HFFc6 (cell line): ENCODE results near the gene MAST4. TPM values are rescaled to one million over a fixed set of nuclear protein-coding genes. Genes with fewer than 3 reads are reported as not detected.

Experiments
- DNase-seq: peaks from one replicate; pipeline ENCODE4 v3.0.0-alpha.2; 2018
- H3K27ac Mint-ChIP-seq: 2 replicates; pipeline ENCODE4 v1.8.0; 2020; ENCODE audit warnings: mild to moderate bottlenecking, mixed read lengths
- H3K27me3 Mint-ChIP-seq: 2 replicates; pipeline ENCODE4 v1.8.0; 2021; ENCODE audit warnings: mild to moderate bottlenecking, moderate library complexity, mixed read lengths; ENCODE audit not compliant: insufficient read depth
- H3K36me3 Mint-ChIP-seq: 2 replicates; pipeline ENCODE4 v1.8.0; 2021; ENCODE audit warnings: low read depth, mixed read lengths
- H3K4me1 Mint-ChIP-seq: 2 replicates; pipeline ENCODE4 v1.8.0; 2020; ENCODE audit warnings: low read depth, mixed read lengths
- H3K4me3 Mint-ChIP-seq: 2 replicates; pipeline ENCODE4 v1.8.0; 2020; ENCODE audit warnings: mild to moderate bottlenecking, moderate library complexity, mixed read lengths
- H3K9me3 Mint-ChIP-seq: 2 replicates; pipeline ENCODE4 v1.8.0; 2020; ENCODE audit warnings: mild to moderate bottlenecking, mixed read lengths
- total RNA-seq, 6 experiments: library from RNA; stranded (reverse); fragmentation: NEBNext Ultra II Directional; extraction: Animal tissue kit (Norgen Biotek cat#: 25700); gene quantifications; 2 replicates in 1 of 6; 3 replicates in 5 of 6; pipeline ENCODE4 v1.2.3, GENCODE V29; 2021
- TF ChIP-seq, protein P1 (sequence below): fragments of 200-600 bp; sonication (generic); IDR thresholded peaks from 2 replicates; pipeline ENCODE4 v1.5.0; 2021; ENCODE audit warnings: antibody characterized with exemption, mild to moderate bottlenecking

MAST4 gene
- total RNA-seq, 6 experiments from 2014 or later: 3.0 to 5.6 (median 3.9) TPM

DNA sequence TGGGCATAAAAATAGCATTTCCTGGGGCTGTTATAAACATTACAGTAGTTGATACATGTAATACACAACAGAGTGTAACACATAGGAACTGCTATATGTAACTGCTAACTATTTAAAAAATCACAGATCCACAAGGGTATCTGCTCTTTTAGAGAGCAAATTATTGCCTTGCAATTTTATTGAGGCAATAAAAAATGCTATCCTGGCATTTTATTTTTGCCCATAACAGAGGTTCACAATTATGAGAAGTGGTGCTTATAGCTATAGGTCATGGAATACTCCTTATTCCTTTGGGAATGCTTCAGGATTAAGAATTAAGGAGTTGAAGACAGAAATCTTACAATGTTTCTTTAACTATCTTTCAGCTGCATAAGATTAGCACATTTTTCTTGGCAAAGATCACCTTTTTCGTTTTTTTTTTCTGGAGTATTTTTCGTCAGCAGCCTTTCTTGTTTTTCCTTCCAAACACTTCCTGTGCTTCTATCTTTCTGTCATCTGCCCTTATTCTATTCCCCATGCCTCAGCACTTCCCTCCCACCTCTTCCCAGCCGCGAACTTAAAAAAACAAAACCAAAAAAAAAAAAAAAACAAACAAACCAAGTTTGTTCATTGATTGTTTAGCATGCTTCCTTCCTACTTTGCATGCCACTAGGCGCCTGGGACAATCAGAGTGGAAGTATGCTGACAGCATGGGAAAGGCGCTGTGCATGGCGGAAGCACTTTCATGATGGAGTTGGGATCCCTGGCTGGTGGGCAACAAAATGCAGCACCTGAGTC, 264.2 kb downstream of the MAST4 start:
- TF ChIP-seq, protein P1, sequence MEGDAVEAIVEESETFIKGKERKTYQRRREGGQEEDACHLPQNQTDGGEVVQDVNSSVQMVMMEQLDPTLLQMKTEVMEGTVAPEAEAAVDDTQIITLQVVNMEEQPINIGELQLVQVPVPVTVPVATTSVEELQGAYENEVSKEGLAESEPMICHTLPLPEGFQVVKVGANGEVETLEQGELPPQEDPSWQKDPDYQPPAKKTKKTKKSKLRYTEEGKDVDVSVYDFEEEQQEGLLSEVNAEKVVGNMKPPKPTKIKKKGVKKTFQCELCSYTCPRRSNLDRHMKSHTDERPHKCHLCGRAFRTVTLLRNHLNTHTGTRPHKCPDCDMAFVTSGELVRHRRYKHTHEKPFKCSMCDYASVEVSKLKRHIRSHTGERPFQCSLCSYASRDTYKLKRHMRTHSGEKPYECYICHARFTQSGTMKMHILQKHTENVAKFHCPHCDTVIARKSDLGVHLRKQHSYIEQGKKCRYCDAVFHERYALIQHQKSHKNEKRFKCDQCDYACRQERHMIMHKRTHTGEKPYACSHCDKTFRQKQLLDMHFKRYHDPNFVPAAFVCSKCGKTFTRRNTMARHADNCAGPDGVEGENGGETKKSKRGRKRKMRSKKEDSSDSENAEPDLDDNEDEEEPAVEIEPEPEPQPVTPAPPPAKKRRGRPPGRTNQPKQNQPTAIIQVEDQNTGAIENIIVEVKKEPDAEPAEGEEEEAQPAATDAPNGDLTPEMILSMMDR: no peak
- peaks cover 5% of the 10 kb centered on the region for H3K27me3 Mint-ChIP-seq
- H3K36me3 Mint-ChIP-seq: no peaks in the 10 kb centered on the region
- no peak for DNase-seq
- H3K4me1 Mint-ChIP-seq: no peaks in the 10 kb centered on the region
- H3K4me3 Mint-ChIP-seq: no peak overlapping the region
- H3K27ac Mint-ChIP-seq: no peak overlapping the region
- no peaks in the 10 kb centered on the region for H3K9me3 Mint-ChIP-seq

DNA sequence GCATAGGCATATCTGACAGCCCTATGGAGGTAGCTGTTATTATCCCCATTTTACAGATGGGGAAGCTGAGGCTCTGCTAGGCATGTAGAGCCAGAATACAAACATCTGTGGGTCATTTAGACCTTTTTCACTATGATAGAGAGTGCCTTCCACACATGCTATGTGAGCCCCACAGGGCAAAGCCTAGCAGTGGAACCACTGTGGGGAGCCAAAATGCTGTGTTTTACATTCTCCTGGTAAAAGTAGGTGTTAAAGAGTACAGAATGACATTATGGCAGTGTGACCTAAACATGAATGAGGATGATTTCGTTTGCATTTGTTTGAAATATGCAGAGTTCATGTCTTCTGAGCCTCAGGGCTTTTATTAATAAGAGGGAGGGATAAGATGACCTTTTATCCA, 265.2 kb downstream of the MAST4 start:
- H3K4me3 Mint-ChIP-seq: no peak overlapping the region

GRCh38 chr5:66862020-66862419, 265.8 kb downstream of the MAST4 start:
- Mint-ChIP-seq H3K36me3 (no peaks in the 10 kb centered on the region), H3K4me1 (no peaks in the 10 kb centered on the region), H3K27ac (no peak overlapping the region), H3K27me3 (peaks cover 5% of the 10 kb centered on the region), H3K9me3 (no peaks in the 10 kb centered on the region), H3K4me3 (no peak overlapping the region)
- TF ChIP-seq, protein P1: no peak
- no peak for DNase-seq

More for the DNA sequence above, 265.2 kb downstream of the MAST4 start:
- Mint-ChIP-seq H3K36me3 (no peaks in the 10 kb centered on the region), H3K4me1 (no peaks in the 10 kb centered on the region), H3K27ac (no peak overlapping the region), H3K9me3 (no peaks in the 10 kb centered on the region), H3K27me3 (peaks cover 5% of the 10 kb centered on the region)
- DNase-seq: no peak
- TF ChIP-seq, protein P1: no peak

- Mint-ChIP-seq H3K27me3 (peaks cover 5% of the 10 kb centered on the region), H3K27ac (no peak overlapping the region), H3K4me3 (no peak overlapping the region), H3K4me1 (no peaks in the 10 kb centered on the region), H3K9me3 (no peaks in the 10 kb centered on the region), H3K36me3 (no peaks in the 10 kb centered on the region)
- DNase-seq: no peak
- TF ChIP-seq, protein P1: no peak
Observed at GRCh38 chr5:66863243-66864170, 267.3 kb downstream of the MAST4 start.

DNA sequence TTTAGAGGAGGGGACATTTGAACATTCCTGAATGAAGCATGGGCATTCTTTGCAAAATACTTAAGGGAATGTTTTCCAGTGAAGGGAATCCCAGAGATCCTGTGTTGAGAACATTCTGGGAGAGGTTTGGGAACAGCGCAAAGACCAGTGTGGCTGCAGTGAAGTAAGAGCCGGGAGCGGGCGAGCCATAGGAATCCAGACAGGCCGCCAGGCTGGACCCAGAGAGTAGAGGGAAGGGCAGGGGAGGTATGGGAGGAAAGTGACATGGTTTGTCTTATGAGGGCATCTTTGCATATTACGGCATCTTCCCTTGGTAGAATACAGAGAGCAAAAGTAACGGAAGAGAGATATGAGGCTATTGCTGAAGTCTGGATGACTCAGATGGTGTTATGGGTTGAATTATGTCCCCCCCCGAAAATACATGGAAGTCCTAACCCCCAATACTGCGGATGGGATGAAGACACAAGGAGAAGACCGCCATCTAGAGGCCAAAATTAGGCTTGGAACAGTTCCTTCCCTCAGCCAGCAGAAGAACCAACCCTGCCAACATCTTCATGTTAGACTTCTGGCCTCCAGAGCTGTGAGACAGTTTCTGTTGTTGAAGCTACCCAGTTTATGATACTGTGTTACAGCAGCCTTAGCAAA, 268.2 kb downstream of the MAST4 start:
- Mint-ChIP-seq H3K4me1 (no peaks in the 10 kb centered on the region), H3K4me3 (no peak overlapping the region), H3K27me3 (peaks cover 5% of the 10 kb centered on the region), H3K36me3 (no peaks in the 10 kb centered on the region), H3K27ac (no peak overlapping the region), H3K9me3 (no peaks in the 10 kb centered on the region)
- peak; percentile 42 for DNase-seq
- TF ChIP-seq, protein P1: peak; percentile 81
